Testis (tissue), 2 donors: ENCODE measurements around the gene ME3.

Source experiments
- POLR2A ChIP-seq: fragments of 450-650 bp; IDR thresholded peaks from one replicate; pipeline ENCODE4 v1.6.1; 2017; ENCODE audit warnings: antibody characterized with exemption, mild to moderate bottlenecking, moderate library complexity
- TF ChIP-seq, protein P1 (sequence below), 3 experiments: fragments of 450-650 bp in 2 of 3; fragments of 200-600 bp in 1 of 3; sonication (generic) in 1 of 3; IDR thresholded peaks; one replicate each; pipeline ENCODE4 v1.5.1; 2016 to 2019; ENCODE audit warnings: antibody characterized with exemption in 3 of 3, mild to moderate bottlenecking in 2 of 3, moderate library complexity in 1 of 3

DNA sequence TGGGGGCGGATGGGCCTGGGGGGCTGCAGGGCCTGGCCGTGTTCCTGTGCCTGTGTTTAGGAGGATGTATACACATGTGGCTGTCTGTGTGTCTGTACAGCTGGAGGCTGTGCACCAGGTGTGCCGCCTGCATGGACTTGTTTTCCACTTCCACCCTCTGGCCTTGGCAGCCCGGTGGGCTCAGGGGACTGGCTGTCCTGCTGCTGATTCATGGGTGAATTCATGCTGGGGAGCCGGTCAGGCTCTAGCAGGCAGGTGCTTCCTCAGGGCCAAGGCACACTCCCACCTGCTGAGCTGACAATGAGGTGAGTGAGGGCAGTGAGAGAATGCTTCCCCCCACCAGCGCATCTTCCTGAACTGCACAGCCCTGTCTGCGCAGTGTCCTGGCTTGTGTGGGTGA is 209.3 kb downstream of the ME3 start:
- no peak for TF ChIP-seq POLR2A
- TF ChIP-seq, protein P1, sequence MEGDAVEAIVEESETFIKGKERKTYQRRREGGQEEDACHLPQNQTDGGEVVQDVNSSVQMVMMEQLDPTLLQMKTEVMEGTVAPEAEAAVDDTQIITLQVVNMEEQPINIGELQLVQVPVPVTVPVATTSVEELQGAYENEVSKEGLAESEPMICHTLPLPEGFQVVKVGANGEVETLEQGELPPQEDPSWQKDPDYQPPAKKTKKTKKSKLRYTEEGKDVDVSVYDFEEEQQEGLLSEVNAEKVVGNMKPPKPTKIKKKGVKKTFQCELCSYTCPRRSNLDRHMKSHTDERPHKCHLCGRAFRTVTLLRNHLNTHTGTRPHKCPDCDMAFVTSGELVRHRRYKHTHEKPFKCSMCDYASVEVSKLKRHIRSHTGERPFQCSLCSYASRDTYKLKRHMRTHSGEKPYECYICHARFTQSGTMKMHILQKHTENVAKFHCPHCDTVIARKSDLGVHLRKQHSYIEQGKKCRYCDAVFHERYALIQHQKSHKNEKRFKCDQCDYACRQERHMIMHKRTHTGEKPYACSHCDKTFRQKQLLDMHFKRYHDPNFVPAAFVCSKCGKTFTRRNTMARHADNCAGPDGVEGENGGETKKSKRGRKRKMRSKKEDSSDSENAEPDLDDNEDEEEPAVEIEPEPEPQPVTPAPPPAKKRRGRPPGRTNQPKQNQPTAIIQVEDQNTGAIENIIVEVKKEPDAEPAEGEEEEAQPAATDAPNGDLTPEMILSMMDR (IDR thresholded peaks at IDR 0.05), result no peak
